HL-60 (cell line): ENCODE measurements around the gene ERGIC1.
A peak's percentile ranks its signal among the peaks of the same experiment; 100 is the strongest.
"Not testable (repeated sequence)": the region's sequence is repeated elsewhere in the genome, so short reads cannot be mapped to it uniquely, and the experiment has no call there.

Source experiments
- DNase-seq, 2 experiments: peaks; one replicate each; pipeline ENCODE4 v3.0.0-alpha.2; 2010 to 2020; ENCODE audit warnings: low read depth in 1 of 2, low spot score in 1 of 2
- H3K27ac ChIP-seq: fragments of 250-450 bp; sonication (Bioruptor Pico); replicated peaks from 2 replicates; pipeline ENCODE4 v1.5.1; 2020; ENCODE audit warnings: mild to moderate bottlenecking, moderate library complexity
- H3K27me3 ChIP-seq: fragments of 250-450 bp; sonication (Bioruptor Pico); 2 replicates; pipeline ENCODE4 v1.5.1; 2021; ENCODE audit warnings: mild to moderate bottlenecking, moderate library complexity; ENCODE audit not compliant: insufficient read depth, poor library complexity, severe bottlenecking
- H3K4me3 ChIP-seq: replicated peaks from 2 replicates; pipeline ENCODE4 v1.5.1; 2011; ENCODE audit warnings: mild to moderate bottlenecking, control low read depth, low read length; ENCODE audit not compliant: insufficient read depth
- CTCF ChIP-seq: IDR thresholded peaks from one replicate; pipeline ENCODE4 v1.5.1; 2011; ENCODE audit warnings: low read length, control low read depth, inconsistent platforms; ENCODE audit not compliant: insufficient read depth
- GABPA ChIP-seq: IDR thresholded peaks from 2 replicates; pipeline ENCODE4 v1.6.1; 2012; ENCODE audit warnings: low read depth
- POLR2AphosphoS5 ChIP-seq: IDR thresholded peaks from 2 replicates; pipeline ENCODE4 v1.6.1; 2012; ENCODE audit warnings: low read depth
- REST ChIP-seq: IDR thresholded peaks from 2 replicates; pipeline ENCODE4 v1.6.1; 2012; ENCODE audit warnings: low read depth; ENCODE audit not compliant: insufficient replicate concordance
- SPI1 ChIP-seq: IDR thresholded peaks from 2 replicates; pipeline ENCODE4 v1.6.1; 2012; ENCODE audit warnings: low read depth, mild to moderate bottlenecking, borderline replicate concordance
- long read RNA-seq: library from polyadenylated mRNA; unstranded; transcript quantifications from one replicate; pipeline ENCODE4 v2.0.0, GENCODE V29; 2020

ERGIC1 gene, protein sequence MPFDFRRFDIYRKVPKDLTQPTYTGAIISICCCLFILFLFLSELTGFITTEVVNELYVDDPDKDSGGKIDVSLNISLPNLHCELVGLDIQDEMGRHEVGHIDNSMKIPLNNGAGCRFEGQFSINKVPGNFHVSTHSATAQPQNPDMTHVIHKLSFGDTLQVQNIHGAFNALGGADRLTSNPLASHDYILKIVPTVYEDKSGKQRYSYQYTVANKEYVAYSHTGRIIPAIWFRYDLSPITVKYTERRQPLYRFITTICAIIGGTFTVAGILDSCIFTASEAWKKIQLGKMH
- long read RNA-seq, transcript ERGIC1-211 (2 exons, 3,621 nt), result minor isoform, 6 of 226 reads
- long read RNA-seq, transcript ERGIC1-202 (10 exons, 2,881 nt), result major isoform, 186 of 226 reads
- long read RNA-seq, partial matches to known transcripts, result 4 of 226 reads
- long read RNA-seq, other reads (novel, unspliced or antisense), result 30 of 226 reads

DNA sequence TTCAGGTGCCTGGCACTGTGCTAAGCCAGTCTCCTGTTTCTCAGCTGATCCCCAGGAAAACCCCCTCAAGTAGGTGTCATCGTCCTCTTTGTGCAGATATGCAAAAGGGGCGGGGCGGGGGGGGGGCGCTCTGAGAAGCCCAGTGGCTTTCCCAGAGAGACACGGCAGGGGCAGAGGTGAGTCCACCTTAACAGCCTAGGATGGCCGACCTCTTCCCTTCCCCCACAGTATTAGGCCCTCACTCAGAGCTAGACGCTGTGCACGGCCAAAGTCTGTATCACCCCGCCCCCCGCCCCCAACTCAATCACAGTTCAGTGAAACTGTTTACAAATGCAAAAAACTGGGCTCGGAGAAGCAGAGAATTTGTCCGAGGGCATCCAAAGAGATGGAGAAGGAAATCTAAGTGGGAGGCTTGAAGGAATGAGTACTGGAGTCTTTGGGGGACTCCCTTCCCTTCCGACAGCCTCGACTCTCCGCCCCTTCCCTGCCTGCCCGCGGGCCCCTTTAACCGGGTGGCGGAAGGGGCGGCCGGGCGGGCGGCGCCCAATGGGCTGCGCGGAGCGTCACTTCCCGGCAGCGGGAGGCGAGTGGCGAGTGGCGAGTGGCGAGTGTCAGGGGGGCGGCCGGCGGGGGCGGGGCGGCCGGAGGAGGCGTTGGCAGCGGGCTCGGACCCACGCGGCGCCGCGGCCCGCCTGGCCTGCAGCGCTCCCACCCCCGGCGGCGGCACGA is at the start of gene ERGIC1:
Gene ERGIC1, plus strand, starts transcription at position 566 of the 729 bp plus-strand sequence. Its CDS starts 163 bp downstream, at position 729.
- H3K4me3 ChIP-seq, result peak within 1 kb of the TSS; percentile 69
- H3K27ac ChIP-seq, result no peak within 1 kb of the TSS
- no peak for TF ChIP-seq CTCF
- no peak for TF ChIP-seq REST
- no peak for TF ChIP-seq SPI1
- no peak for TF ChIP-seq GABPA
- no peak for TF ChIP-seq POLR2AphosphoS5
- H3K27me3 ChIP-seq, result no peaks in the 10 kb centered on the region
- peak; percentile 58 to 60 for DNase-seq

GRCh38 chr5:172785429-172786088 is 48.5 kb upstream of the ERGIC1 start:
- Histone ChIP-seq H3K27me3 (no peaks in the 10 kb centered on the region), H3K4me3 (no peak overlapping the region), H3K27ac (no peak overlapping the region)
- no peak for DNase-seq
- TF ChIP-seq REST (no peak), GABPA (no peak), CTCF (no peak), POLR2AphosphoS5 (no peak), SPI1 (no peak)

DNA sequence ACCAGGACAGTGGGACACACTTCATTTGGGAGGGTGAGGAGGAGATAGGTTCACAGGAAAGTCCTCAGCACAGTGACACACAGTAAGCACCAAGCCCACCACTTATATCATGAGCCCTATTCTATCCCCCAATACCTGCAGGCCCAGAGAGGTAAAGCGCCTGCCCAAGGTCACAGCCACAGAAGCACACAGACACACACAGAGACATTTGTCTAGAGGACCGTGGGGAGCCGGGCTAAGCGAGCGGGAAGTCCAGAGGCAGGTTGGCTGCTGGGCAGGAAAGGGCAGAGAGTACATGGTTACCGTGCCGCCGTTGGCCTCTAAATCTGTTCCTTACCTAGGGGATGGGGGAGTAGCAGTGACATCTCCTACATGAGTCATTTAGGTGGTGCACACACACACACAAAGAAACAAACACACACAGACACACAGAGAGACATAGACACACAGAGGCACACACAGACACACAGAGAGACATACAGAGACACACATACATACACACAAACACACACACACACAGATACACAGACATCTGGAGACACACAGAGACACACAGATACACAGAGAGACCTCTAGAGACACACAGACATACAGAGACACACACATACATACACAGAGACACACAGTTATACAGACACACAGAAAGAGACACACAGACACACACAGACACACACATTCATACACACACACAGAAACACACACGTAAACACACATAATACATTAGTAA is 47.2 kb upstream of the ERGIC1 start:
- Histone ChIP-seq H3K27me3 (no peaks in the 10 kb centered on the region), H3K27ac (no peak overlapping the region), H3K4me3 (no peak overlapping the region)
- TF ChIP-seq SPI1 (no peak), REST (no peak), POLR2AphosphoS5 (no peak), CTCF (no peak), GABPA (no peak)
- no peak for DNase-seq

GRCh38 chr5:172787538-172787937 is 46.5 kb upstream of the ERGIC1 start:
- DNase-seq, H3K4me3 ChIP-seq: not testable (repeated sequence)

More at GRCh38 chr5:172787538-172787937, 46.5 kb upstream of the ERGIC1 start:
- H3K27me3 ChIP-seq, H3K27ac ChIP-seq: not testable (repeated sequence)
